Heart right ventricle (tissue), 16 donors: ENCODE data around the gene SF1. TPM values are rescaled to one million over a fixed set of nuclear protein-coding genes. Genes with fewer than 3 reads are reported as not detected.

ENCODE experiments used
- ATAC-seq, 8 donors: fragments of 200-7000 bp; cut with Tn5 transposase; one replicate each; pipeline ENCODE4 v1.9.1; 2020; ENCODE audit warnings: mild to moderate bottlenecking in 8 of 8, moderate library complexity in 8 of 8, moderate number of reproducible peaks in 1 of 8
- DNase-seq, 2 donors: peaks; one replicate each; pipeline ENCODE4 v3.0.0-alpha.2; 2020
- H3K27ac ChIP-seq, 10 donors: fragments of 200-600 bp; sonication (generic) in 2 of 10; one replicate each; pipeline versions ENCODE4 v1.5.0 to v1.8.0; 2020 to 2022; ENCODE audit warnings: mild to moderate bottlenecking in 3 of 10
- H3K27me3 ChIP-seq, 7 donors: fragments of 200-600 bp; one replicate each; pipeline ENCODE4 v1.8.0; 2021 to 2022; ENCODE audit warnings: mild to moderate bottlenecking in 2 of 7
- H3K36me3 ChIP-seq, 9 donors: fragments of 200-600 bp; sonication (generic) in 1 of 9; one replicate each; pipeline versions ENCODE4 v1.5.0 to v1.8.0; 2020 to 2022; ENCODE audit warnings: mild to moderate bottlenecking in 2 of 9
- H3K4me1 ChIP-seq, 9 donors: fragments of 200-600 bp; sonication (generic) in 1 of 9; one replicate each; pipeline versions ENCODE4 v1.5.0 to v1.8.0; 2020 to 2022; ENCODE audit warnings: mild to moderate bottlenecking in 4 of 9
- H3K4me3 ChIP-seq, 10 donors: fragments of 200-600 bp; sonication (generic) in 2 of 10; one replicate each; pipeline versions ENCODE4 v1.5.0 to v1.8.0; 2020 to 2022; ENCODE audit warnings: mild to moderate bottlenecking in 7 of 10, moderate library complexity in 2 of 10
- H3K9me3 ChIP-seq, 11 donors: fragments of 200-600 bp in 10 of 11; sonication (generic) in 2 of 11; one replicate each; pipeline versions ENCODE4 v1.5.0 to v1.8.0; 2013 to 2022; ENCODE audit warnings: mild to moderate bottlenecking in 2 of 11, control low read depth in 1 of 11, moderate library complexity in 1 of 11
- WGBS, 2 donors: extraction: QIAGEN DNeasy Blood & Tissue Kit; methylation state at CpG; one replicate each; pipeline ENCODE4 v1.1.7; 2013; ENCODE audit warnings: inconsistent platforms in 1 of 2; 5-methylcytosine and 5-hydroxymethylcytosine counted together
- intact Hi-C, 10 donors: fragments of 100-400 bp; cut with DNase I; formaldehyde crosslinking; loops; one replicate each; pipeline versions ENCODE4 v1.11.1 to v1.14.2; 2022
- polyA plus RNA-seq, 2 donors: library from polyadenylated mRNA; stranded (reverse); fragments of 200-250 nt; gene quantifications; one replicate each; pipeline ENCODE4 v1.2.3, GENCODE V29; 2013
- total RNA-seq, 10 donors: library from RNA; stranded (reverse); fragmentation: NEBNext Ultra II Directional in 3 of 10; extraction: Animal tissue kit (Norgen Biotek cat#: 25700) in 3 of 10; gene quantifications; one replicate each; pipeline versions ENCODE4 v1.2.1 to v1.2.4, GENCODE V29; 2021 to 2023
- TF ChIP-seq, protein P1 (sequence below), 9 donors: fragments of 200-600 bp; sonication (generic) in 2 of 9; IDR thresholded peaks; one replicate each; pipeline versions ENCODE4 v1.5.0 to v1.8.0; 2021 to 2022; ENCODE audit warnings: antibody characterized with exemption in 9 of 9, mild to moderate bottlenecking in 5 of 9, moderate library complexity in 1 of 9
- donor health status: Arrhythmogenic right ventricular cardiomyopathy.
- donor health status: ischemic (EF 13 %, LVEDD 7.1; RV severe dilation, severe dysfunction).
- donor health status: healthy with polysubstance abuse.
- donor health status: DM: no; HTN: yes; CAD: no.
- donor health status: DM: no; HTN: no; CAD: no.
- donor health status: ischemic (EF 25% LVEDD 6.9; RV normal size, moderate dysfunction).
- donor health status: ischemic (EF 25% LVEDD 5.7; RV mildly dilated, moderate dysfunction).
- donor health status: healthy.
- donor health status: DM: yes; HTN: yes; CAD: no.
- donor health status: Ischemic cardiomyopathy.
- donor health status: ischemic (EF 35%, LVEDD 5.7; RV mildly dilated, moderate dysfunction).
- donor health status: nonischemic (EF 11% LVEDD 7.7; RV severe dilation, severe dysfunction).
- donor health status: DM: yes; HTN: yes; CAD: no.
- donor health status: PGD.
- donor health status: ischemic (EF 29% LVEDD 5.4; RV normal size, mild dysfunction).
- donor health status: nonischemic (EF 23%, LVEDD 6.1; RV moderate dilation, normal function).

The SF1 gene
- total and polyA plus RNA-seq, 12 donors, result 45.6 to 201 (median 160) TPM

DNA sequence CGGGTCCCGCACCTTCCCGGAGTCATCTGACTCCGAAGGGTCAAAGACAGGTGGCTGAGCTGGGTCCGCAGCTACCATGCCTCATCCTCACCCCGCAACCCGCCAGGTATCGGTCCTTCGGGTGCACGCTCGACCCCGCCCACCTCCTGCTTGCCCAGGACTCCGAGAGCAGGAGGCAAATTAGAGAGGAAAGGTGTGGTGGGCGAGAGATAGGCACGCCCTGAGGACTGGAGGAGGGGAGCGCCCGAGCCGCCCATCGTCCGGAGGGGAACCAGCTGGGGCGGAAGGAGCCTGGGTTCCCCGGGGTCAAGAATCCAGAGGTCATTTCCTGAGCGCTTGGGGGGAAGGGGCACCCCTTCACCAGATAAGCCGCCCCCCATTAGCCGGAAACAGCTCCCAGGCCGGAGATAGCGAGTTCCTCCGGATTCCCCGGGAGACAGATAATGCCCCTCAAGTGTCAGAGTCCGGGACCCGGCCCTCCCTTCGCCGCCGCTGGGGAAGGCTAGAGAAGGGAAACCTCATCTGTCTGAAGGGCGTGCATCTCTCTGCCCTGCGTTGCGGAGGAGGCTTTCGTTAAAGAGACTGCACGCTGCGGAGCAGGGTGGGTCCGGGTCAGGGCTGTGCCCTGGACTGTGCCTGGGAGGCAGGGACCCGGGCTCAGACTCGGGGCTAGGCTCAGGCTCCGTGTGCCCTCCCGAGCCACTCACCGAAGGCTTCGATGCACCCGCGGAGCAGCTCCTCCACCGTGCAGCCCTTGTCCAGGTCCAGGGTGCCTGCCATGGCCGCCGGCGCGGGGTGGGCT lies 36.1 kb downstream of the SF1 start:
- Histone ChIP-seq H3K9me3 (no peaks in the 10 kb centered on the region), H3K36me3 (peaks cover 0 to 30% (median 0%) of the 10 kb centered on the region in 9 donors), H3K27me3 (no peaks in the 10 kb centered on the region), H3K4me1 (peaks cover 16 to 44% (median 41%) of the 10 kb centered on the region in 9 donors), H3K4me3 (peak overlapping the region; percentile 43 to 80 (median 68)), H3K27ac (peak overlapping the region in 9 of 10 donors; percentile 82 to 99 (median 97))
- ATAC-seq (peak in 2 of 8 donors; percentile 0 to 2), DNase-seq (peak in 1 of 2 donors; percentile 34)
- intact Hi-C loops, result loop anchor here in 1 of 10 donors (5.0 kb wide), 1 partner anchor 35 kb away; the partner anchor contains the start of gene SF1
- 17 to 20% methylated on average over 53 to 54 of the region's 54 CpGs for WGBS, 2 donors
- TF ChIP-seq, protein P1, sequence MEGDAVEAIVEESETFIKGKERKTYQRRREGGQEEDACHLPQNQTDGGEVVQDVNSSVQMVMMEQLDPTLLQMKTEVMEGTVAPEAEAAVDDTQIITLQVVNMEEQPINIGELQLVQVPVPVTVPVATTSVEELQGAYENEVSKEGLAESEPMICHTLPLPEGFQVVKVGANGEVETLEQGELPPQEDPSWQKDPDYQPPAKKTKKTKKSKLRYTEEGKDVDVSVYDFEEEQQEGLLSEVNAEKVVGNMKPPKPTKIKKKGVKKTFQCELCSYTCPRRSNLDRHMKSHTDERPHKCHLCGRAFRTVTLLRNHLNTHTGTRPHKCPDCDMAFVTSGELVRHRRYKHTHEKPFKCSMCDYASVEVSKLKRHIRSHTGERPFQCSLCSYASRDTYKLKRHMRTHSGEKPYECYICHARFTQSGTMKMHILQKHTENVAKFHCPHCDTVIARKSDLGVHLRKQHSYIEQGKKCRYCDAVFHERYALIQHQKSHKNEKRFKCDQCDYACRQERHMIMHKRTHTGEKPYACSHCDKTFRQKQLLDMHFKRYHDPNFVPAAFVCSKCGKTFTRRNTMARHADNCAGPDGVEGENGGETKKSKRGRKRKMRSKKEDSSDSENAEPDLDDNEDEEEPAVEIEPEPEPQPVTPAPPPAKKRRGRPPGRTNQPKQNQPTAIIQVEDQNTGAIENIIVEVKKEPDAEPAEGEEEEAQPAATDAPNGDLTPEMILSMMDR (IDR thresholded peaks at IDR 0.05), result no peak

DNA sequence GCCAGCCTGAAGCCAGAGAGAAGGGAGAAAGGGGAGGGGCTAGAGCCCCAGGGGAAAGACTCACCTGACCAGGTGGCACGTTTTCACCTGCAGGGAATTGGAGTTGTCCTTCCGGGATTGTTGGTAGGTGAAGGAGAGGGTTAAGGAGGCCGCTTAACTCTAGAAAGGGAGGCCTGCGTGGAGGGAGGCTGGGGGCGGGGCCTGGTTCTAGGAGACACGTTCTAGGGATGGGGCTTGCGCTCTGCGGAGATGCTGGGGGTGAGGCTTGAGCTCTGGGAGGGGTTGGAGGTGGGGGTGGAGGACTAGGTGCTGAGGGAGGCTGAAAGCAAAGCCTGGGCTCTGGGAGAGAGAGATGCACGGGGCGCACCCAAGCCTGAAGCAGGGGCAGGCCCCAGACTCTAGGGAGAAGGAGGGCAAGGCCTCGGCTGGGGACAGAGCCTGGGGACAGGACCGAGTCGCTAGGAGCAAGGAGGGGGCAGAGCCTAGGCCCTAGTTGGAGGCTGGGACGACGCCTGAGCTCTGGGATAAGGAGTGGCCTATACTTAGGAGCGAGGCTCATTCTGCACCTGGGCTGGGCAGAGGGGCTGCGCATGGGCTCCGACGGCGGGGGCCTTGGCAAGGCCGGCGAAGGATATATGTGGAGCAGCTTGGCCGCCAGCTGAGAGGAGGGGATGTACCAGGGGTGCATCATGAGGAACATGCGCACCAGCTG lies 36.8 kb downstream of the SF1 start:
- DNase-seq (no peak), ATAC-seq (no peak)
- TF ChIP-seq, protein P1 (IDR thresholded peaks at IDR 0.05), result no peak
- Histone ChIP-seq H3K4me3 (peak overlapping the region in 9 of 10 donors; percentile 61 to 80 (median 70)), H3K9me3 (no peaks in the 10 kb centered on the region), H3K36me3 (peaks cover 0 to 37% (median 0%) of the 10 kb centered on the region in 9 donors), H3K27ac (peak overlapping the region in 8 of 10 donors; percentile 93 to 99 (median 97)), H3K27me3 (no peaks in the 10 kb centered on the region), H3K4me1 (peaks cover 16 to 44% (median 41%) of the 10 kb centered on the region in 9 donors)
- WGBS, 2 donors, result 67 to 77% methylated on average over 24 of the region's 24 CpGs
- intact Hi-C loops, result loop anchor here in 1 of 10 donors (5.0 kb wide), 1 partner anchor 36 kb away; the partner anchor contains the start of gene SF1

DNA sequence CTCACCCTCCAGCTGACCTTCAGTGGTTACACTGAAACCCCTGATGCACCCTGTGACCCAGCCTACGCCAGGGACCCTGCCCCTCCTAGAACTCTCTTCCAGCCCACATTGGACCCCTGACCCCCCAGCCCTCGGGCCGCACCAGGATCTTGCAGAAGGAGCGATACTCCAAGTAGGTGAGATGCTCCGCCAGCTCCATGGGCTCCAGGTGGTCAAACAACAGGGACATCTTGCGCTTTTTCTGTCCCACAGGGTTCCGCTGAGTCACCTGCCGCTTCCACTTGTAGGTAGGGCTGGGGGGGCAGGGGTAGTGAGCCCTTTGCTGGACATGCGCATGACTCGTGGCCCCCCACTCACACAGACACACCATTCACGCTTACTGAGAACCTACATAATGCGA lies 38.5 kb downstream of the SF1 start:
- TF ChIP-seq, protein P1 (IDR thresholded peaks at IDR 0.05), result no peak
- Histone ChIP-seq H3K27ac (no peak overlapping the region), H3K36me3 (peaks cover 0 to 54% (median 0%) of the 10 kb centered on the region in 9 donors), H3K4me3 (no peak overlapping the region), H3K27me3 (no peaks in the 10 kb centered on the region), H3K4me1 (peaks cover 16 to 30% (median 27%) of the 10 kb centered on the region in 9 donors), H3K9me3 (no peaks in the 10 kb centered on the region)
- DNase-seq (no peak), ATAC-seq (no peak)
- WGBS, 2 donors, result 96% methylated on average over 12 of the region's 12 CpGs
- intact Hi-C loops, result loop anchor here in 1 of 10 donors (5.0 kb wide), 1 partner anchor 37 kb away; the partner anchor contains the start of gene SF1

DNA sequence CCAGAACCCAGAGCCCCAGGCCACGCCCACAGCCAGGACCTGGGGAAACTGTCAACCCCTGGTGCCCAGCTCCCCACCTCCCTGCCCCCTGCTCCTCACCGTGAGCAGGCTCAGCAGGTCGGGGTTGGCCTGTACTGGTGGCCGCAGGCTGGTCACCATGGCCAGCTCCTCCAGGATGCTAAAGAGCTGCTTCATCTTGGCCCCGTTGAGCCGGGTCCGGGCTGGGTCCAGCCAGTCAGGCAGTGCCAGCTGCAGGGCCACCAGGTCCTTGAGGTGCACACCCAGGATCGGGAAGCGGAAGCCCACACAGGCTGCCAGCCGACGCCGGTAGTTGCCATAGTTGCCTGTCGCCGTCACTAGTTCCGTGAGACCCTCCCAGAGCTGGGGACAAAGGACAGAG lies 41.7 kb downstream of the SF1 start:
- WGBS, 2 donors, result 95% methylated on average over 15 of the region's 15 CpGs
- ATAC-seq (no peak), DNase-seq (no peak)
- TF ChIP-seq, protein P1 (IDR thresholded peaks at IDR 0.05), result no peak
- Histone ChIP-seq H3K4me1 (peaks cover 0 to 5% (median under 1%) of the 10 kb centered on the region in 9 donors), H3K9me3 (no peaks in the 10 kb centered on the region), H3K4me3 (no peak overlapping the region), H3K27me3 (no peaks in the 10 kb centered on the region), H3K27ac (no peak overlapping the region), H3K36me3 (peaks cover 0 to 80% (median 0%) of the 10 kb centered on the region in 9 donors)
- intact Hi-C loops, result no loop called here
